Neural cell (in vitro differentiated cells): ENCODE data around the gene SLC2A10. TPM values are rescaled to one million over a fixed set of nuclear protein-coding genes. Genes with fewer than 3 reads are reported as not detected.

Experiments
- H2AFZ ChIP-seq: fragments of 200-600, 300-800 bp; sonication (generic), shearing (Covaris generic); 2 replicates; pipeline ENCODE4 v1.6.0; 2014; ENCODE audit warnings: low read depth, mild to moderate bottlenecking, antibody characterized with exemption, low read length, moderate library complexity
- H3F3A ChIP-seq: fragments of 200-600 bp; shearing (Covaris generic); 2 replicates; pipeline ENCODE4 v1.6.1; 2016; ENCODE audit warnings: mild to moderate bottlenecking, moderate library complexity, mixed read lengths, antibody characterized with exemption, low read length; ENCODE audit not compliant: insufficient read depth, poor library complexity, severe bottlenecking
- H3K27ac ChIP-seq: fragments of 200-600, 300-800 bp; sonication (generic), shearing (Covaris generic); 2 replicates; pipeline ENCODE4 v1.5.1; 2014; ENCODE audit warnings: mild to moderate bottlenecking, low read length, moderate library complexity
- H3K27me3 ChIP-seq: fragments of 300-800, 200-600 bp; sonication (generic), shearing (Covaris generic); 2 replicates; pipeline ENCODE4 v1.6.0; 2014; ENCODE audit warnings: mild to moderate bottlenecking, low read depth, low read length, moderate library complexity; ENCODE audit not compliant: insufficient read depth
- H3K36me3 ChIP-seq: fragments of 300-800, 200-600 bp; sonication (generic), shearing (Covaris generic); 2 replicates; pipeline ENCODE4 v1.5.1; 2014; ENCODE audit warnings: mild to moderate bottlenecking, antibody characterized with exemption, low read length, moderate library complexity; ENCODE audit not compliant: insufficient read depth
- H3K4me2 ChIP-seq: fragments of 300-800, 200-600 bp; sonication (generic), shearing (Covaris generic); 2 replicates; pipeline ENCODE4 v1.6.0; 2014; ENCODE audit warnings: mild to moderate bottlenecking, low read length
- H3K4me3 ChIP-seq: fragments of 300-800, 200-600 bp; sonication (generic), shearing (Covaris generic); 2 replicates; pipeline ENCODE4 v1.5.1; 2014; ENCODE audit warnings: mild to moderate bottlenecking, low read length, moderate library complexity
- H3K79me2 ChIP-seq: fragments of 200-600 bp; shearing (Covaris generic); replicated peaks from 2 replicates; pipeline ENCODE4 v1.6.0; 2014; ENCODE audit warnings: mild to moderate bottlenecking, low read length, moderate library complexity; ENCODE audit not compliant: insufficient read depth
- H3K9ac ChIP-seq: fragments of 300-800, 200-600 bp; sonication (generic), shearing (Covaris generic); 2 replicates; pipeline ENCODE4 v1.6.1; 2016; ENCODE audit warnings: mild to moderate bottlenecking, low read length, mixed read lengths
- H3K9me2 ChIP-seq: fragments of 200-600 bp; shearing (Covaris generic); 2 replicates; pipeline ENCODE4 v1.6.1; 2016; ENCODE audit warnings: mild to moderate bottlenecking, low read length, mixed read lengths; ENCODE audit not compliant: insufficient read depth
- H3K9me3 ChIP-seq: fragments of 200-600, 300-800 bp; sonication (generic), shearing (Covaris generic); 2 replicates; pipeline ENCODE4 v1.6.1; 2016; ENCODE audit warnings: mild to moderate bottlenecking, mixed run types, low read length, moderate library complexity, mixed read lengths
- H4K20me1 ChIP-seq: fragments of 200-600 bp; shearing (Covaris generic); 2 replicates; pipeline ENCODE4 v1.6.1; 2016; ENCODE audit warnings: mild to moderate bottlenecking, mixed run types; ENCODE audit not compliant: insufficient read depth
- CTCF ChIP-seq: fragments of 450-650 bp; IDR thresholded peaks from 2 replicates; pipeline ENCODE4 v1.5.1; 2014; ENCODE audit warnings: antibody characterized with exemption, mild to moderate bottlenecking, moderate library complexity; ENCODE audit not compliant: poor library complexity, severe bottlenecking
- EP300 ChIP-seq: fragments of 450-650 bp; conservative IDR thresholded peaks from 2 replicates; pipeline ENCODE4 v1.6.1; 2014; ENCODE audit warnings: antibody characterized with exemption, mild to moderate bottlenecking, moderate library complexity; ENCODE audit not compliant: poor library complexity, severe bottlenecking
- EZH2 ChIP-seq: fragments of 200-600, 300-800 bp; shearing (Covaris generic), sonication (generic); IDR thresholded peaks from 2 replicates; pipeline ENCODE4 v1.6.1; 2014; ENCODE audit warnings: antibody characterized with exemption, low read length, borderline replicate concordance, mild to moderate bottlenecking; ENCODE audit not compliant: insufficient read depth, poor library complexity, severe bottlenecking
- MXI1 ChIP-seq: fragments of 450-650 bp; conservative IDR thresholded peaks from 2 replicates; pipeline ENCODE4 v1.6.1; 2014; ENCODE audit warnings: antibody characterized with exemption, mild to moderate bottlenecking; ENCODE audit not compliant: poor library complexity, severe bottlenecking
- POLR2AphosphoS5 ChIP-seq: IDR thresholded peaks from 2 replicates; pipeline ENCODE4 v1.6.1; 2012
- RAD21 ChIP-seq: fragments of 450-650 bp; conservative IDR thresholded peaks from 2 replicates; pipeline ENCODE4 v1.6.1; 2014; ENCODE audit warnings: antibody characterized with exemption, mild to moderate bottlenecking, moderate library complexity
- REST ChIP-seq: IDR thresholded peaks from 2 replicates; pipeline ENCODE4 v1.6.1; 2012; ENCODE audit warnings: borderline replicate concordance
- SMC3 ChIP-seq: fragments of 450-650 bp; conservative IDR thresholded peaks from 2 replicates; pipeline ENCODE4 v1.6.1; 2014; ENCODE audit warnings: antibody characterized with exemption, mild to moderate bottlenecking, moderate library complexity; ENCODE audit not compliant: poor library complexity
- TAF1 ChIP-seq: IDR thresholded peaks from 2 replicates; pipeline ENCODE4 v1.6.1; 2012; ENCODE audit warnings: low read depth
- polyA plus RNA-seq: library from polyadenylated mRNA; depleted of rRNA; stranded (reverse); fragments of >200 nt; gene quantifications from 2 replicates; pipeline ENCODE4 v1.2.3, GENCODE V29; 2014

SLC2A10 gene
- polyA plus RNA-seq, 1 donor from 2014 or later = not detected

- Histone ChIP-seq H3K9me2 (no peaks in the 10 kb centered on the region), H3K9me3 (no peaks in the 10 kb centered on the region), H4K20me1 (no peaks in the 10 kb centered on the region), H2AFZ (no peak overlapping the region), H3K9ac (no peak overlapping the region), H3K79me2 (no peaks in the 10 kb centered on the region), H3F3A (no peaks in the 10 kb centered on the region), H3K27me3 (peaks cover 3% of the 10 kb centered on the region), H3K4me2 (no peak overlapping the region), H3K4me3 (no peak overlapping the region), H3K36me3 (no peaks in the 10 kb centered on the region), H3K27ac (no peak overlapping the region)
- no peak for TF ChIP-seq EZH2
- no peak for TF ChIP-seq TAF1
- TF ChIP-seq MXI1 = no peak
- no peak for TF ChIP-seq EP300
- TF ChIP-seq POLR2AphosphoS5 = no peak
- no peak for TF ChIP-seq REST
- no peak for TF ChIP-seq SMC3
- TF ChIP-seq RAD21 = no peak
- no peak for TF ChIP-seq CTCF
These were observed 5.9 kb downstream of the SLC2A10 start for GRCh38 chr20:46715292-46715756.

- TF ChIP-seq EP300 (no peak), SMC3 (no peak), MXI1 (no peak), RAD21 (no peak), CTCF (no peak), TAF1 (no peak)
- Histone ChIP-seq H3K27me3 (no peaks in the 10 kb centered on the region), H4K20me1 (no peaks in the 10 kb centered on the region), H3K4me3 (no peak overlapping the region), H3F3A (no peaks in the 10 kb centered on the region), H2AFZ (no peak overlapping the region), H3K9me3 (no peaks in the 10 kb centered on the region), H3K27ac (no peak overlapping the region), H3K4me2 (no peak overlapping the region), H3K9ac (no peak overlapping the region), H3K79me2 (no peaks in the 10 kb centered on the region), H3K36me3 (no peaks in the 10 kb centered on the region), H3K9me2 (no peaks in the 10 kb centered on the region)
These were observed 8.5 kb downstream of the SLC2A10 start for GRCh38 chr20:46717818-46718541.
